AG04449 (cell line): ENCODE data around the gene SHISA5.
"Not testable (repeated sequence)": the region's sequence is repeated elsewhere in the genome, so short reads cannot be mapped to it uniquely, and the experiment has no call there.

Experiments used
- CTCF ChIA-PET: fragments of 350-600 bp; formaldehyde crosslinking; extraction: SDS; loops from one replicate; lab custom pipeline; 2021; ENCODE audit warnings: antibody characterized with exemption; lab: Yijun Ruan, JAX
- POLR2A ChIA-PET: fragments of 400-600, 350-600 bp; formaldehyde crosslinking; extraction: SDS; loops from one replicate; lab custom pipeline; 2020; ENCODE audit warnings: antibody characterized with exemption, inconsistent platforms; lab: Yijun Ruan, JAX
- DNase-seq: peaks from one replicate; pipeline ENCODE4 v3.0.0-alpha.2; 2010; ENCODE audit warnings: low read depth, low spot score
- H3K4me3 ChIP-seq: 2 replicates; pipeline ENCODE4 v1.5.1; 2011; ENCODE audit warnings: low read depth, mild to moderate bottlenecking, control low read depth, low read length
- TF ChIP-seq, protein P1 (sequence below): IDR thresholded peaks from one replicate; pipeline ENCODE4 v1.5.1; 2011; ENCODE audit warnings: mild to moderate bottlenecking, moderate library complexity, low read length, control low read depth, inconsistent platforms; ENCODE audit not compliant: insufficient read depth; ENCODE audit errors: missing control alignments

The SHISA5 gene

DNA sequence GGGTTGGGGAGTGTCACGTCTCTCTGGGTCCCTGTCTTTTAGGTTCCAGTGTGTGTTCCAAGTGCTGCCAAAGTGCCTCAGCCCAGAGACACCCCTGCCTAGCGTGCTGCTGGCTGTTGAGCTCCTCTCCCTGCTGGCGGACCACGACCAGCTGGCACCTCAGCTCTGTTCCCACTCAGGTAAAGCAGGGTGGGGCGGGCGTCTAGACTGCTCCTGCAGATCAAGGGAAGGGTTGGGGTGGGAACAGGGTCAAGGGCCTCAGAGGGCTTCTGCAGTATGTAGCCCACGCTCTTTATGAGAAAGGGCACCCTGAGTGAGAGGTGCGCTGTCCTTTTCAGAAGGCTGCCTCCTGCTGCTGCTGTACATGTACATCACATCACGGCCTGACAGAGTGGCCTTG lies 40.3 kb downstream of the SHISA5 start:
- POLR2A ChIA-PET = interaction anchor here (1.2 kb wide), 1 partner anchor 17 kb away, joined by 3 read pairs; the partner anchor contains the start of gene ATRIP
- TF ChIP-seq, protein P1, sequence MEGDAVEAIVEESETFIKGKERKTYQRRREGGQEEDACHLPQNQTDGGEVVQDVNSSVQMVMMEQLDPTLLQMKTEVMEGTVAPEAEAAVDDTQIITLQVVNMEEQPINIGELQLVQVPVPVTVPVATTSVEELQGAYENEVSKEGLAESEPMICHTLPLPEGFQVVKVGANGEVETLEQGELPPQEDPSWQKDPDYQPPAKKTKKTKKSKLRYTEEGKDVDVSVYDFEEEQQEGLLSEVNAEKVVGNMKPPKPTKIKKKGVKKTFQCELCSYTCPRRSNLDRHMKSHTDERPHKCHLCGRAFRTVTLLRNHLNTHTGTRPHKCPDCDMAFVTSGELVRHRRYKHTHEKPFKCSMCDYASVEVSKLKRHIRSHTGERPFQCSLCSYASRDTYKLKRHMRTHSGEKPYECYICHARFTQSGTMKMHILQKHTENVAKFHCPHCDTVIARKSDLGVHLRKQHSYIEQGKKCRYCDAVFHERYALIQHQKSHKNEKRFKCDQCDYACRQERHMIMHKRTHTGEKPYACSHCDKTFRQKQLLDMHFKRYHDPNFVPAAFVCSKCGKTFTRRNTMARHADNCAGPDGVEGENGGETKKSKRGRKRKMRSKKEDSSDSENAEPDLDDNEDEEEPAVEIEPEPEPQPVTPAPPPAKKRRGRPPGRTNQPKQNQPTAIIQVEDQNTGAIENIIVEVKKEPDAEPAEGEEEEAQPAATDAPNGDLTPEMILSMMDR = no peak
- no peak overlapping the region for H3K4me3 ChIP-seq
- CTCF ChIA-PET = interaction anchor here (0.8 to 12.0 kb wide), 10 partner anchors 10 to 199 kb away, joined by 3 to 106 read pairs (median 5); partner anchors contain the start of genes CELSR3, SLC26A6 and UCN2
- DNase-seq = no peak

DNA sequence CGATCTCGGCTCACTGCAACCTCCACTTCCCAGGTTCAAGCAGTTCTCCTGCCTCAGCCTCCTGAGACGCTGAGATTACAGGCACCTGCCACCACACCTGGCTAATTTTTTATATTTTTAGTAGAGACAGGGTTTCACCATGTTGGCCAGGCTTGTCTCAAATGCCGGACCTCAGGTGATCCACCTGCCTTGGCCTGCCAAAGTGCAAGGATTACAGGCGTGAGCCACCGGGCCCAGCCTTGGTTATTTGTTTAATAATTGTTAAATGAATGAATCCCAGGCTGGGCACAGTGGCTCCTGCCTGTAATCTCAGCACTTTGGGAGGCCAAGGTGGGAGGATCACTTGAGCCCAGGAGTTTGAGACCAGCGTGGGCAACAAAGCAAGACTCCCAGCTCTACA lies 42.2 kb downstream of the SHISA5 start:
- DNase-seq, H3K4me3 ChIP-seq, POLR2A ChIA-PET: not testable (repeated sequence)
- CTCF ChIA-PET = interaction anchor here (1.2 to 12.0 kb wide), 3 partner anchors 12 to 85 kb away, joined by 3 to 106 read pairs (median 3); no protein-coding TSS in a partner anchor

DNA sequence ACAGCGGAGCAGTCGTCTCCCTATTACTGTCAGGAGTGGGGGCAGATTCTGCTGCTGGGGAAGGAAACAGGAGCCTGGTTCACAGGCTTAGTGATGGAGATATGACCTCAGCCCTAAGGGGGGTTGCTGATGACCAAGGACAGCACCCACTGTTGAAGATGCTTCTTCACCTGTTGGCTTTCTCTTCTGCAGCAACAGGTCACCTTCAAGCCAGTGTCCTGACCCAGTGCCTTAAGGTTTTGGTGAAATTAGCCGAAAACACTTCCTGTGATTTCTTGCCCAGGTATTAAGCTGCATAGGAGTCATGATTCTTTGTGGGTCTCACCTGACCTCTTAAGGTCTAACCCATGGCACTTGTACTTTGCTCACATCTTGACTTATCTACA lies 43.5 kb downstream of the SHISA5 start:
- TF ChIP-seq, protein P1 = no peak
- ChIA-PET POLR2A (no interaction called here), CTCF (interaction anchor here (1.9 to 12.0 kb wide), 3 partner anchors 21 to 86 kb away, joined by 5 to 106 read pairs (median 6); partner anchors contain the start of genes CCDC51 and TMA7)
- no peak overlapping the region for H3K4me3 ChIP-seq
- DNase-seq = no peak

DNA sequence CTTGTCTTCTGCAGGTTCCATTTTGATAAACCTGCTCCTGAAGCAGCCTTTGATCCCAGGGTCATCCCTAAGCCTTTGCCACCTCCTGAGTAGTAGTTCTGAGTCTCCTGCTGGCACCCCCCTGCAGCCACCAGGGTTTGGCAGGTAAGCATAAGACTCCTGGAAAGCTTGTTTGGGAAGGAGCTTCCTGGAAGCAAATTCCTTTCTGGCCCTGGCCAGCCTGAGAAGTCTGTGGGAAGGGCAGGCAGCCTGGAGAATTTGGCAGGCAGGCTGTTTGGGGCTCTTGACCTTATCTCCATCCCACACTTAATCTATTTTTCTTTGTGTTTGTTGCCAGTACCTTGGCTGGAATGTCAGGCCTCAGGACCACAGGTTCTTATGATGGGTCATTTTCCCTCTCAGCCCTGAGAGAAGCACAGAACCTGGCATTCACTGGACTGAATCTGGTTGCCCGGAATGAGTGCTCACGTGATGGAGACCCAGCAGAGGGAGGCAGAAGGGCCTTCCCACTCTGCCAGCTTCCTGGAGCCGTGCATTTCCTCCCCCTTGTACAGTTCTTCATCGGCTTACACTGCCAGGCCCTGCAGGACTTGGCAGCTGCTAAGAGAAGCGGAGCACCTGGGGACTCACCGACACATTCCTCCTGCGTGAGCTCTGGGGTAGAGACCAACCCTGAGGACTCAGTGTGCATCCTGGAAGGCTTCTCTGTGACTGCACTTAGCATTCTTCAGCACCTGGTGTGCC lies 44.0 kb downstream of the SHISA5 start:
- ChIA-PET CTCF (interaction anchor here (1.9 to 12.0 kb wide), 4 partner anchors 14 to 87 kb away, joined by 5 to 106 read pairs (median 8); partner anchors contain the start of genes CCDC51 and TMA7), POLR2A (no interaction called here)
- DNase-seq = no peak
- no peak overlapping the region for H3K4me3 ChIP-seq
- TF ChIP-seq, protein P1 = no peak

DNA sequence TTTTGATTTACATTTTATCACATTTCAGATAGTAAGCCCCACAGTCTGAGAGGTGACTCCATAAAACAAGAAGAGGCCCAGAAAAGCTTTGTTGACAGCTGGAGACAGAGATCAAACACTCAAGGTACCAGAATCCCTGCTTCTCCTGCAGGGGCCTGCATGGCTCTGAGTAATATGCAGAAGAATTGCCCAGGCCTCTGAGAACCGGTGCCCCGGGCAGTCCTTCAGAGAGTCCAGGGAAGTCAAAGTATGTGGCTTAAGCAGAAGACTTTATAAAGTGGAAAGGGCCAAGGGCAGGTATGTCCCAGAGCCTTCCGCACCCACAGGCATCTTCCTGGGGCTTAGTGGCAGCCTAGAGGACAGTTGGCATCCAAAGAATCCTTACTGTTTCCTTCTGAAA lies 44.6 kb downstream of the SHISA5 start:
- ChIA-PET POLR2A (no interaction called here), CTCF (interaction anchor here (1.9 to 12.0 kb wide), 4 partner anchors 14 to 87 kb away, joined by 5 to 106 read pairs (median 8); partner anchors contain the start of genes CCDC51 and TMA7)
- no peak overlapping the region for H3K4me3 ChIP-seq
- DNase-seq = no peak
- TF ChIP-seq, protein P1 = no peak

DNA sequence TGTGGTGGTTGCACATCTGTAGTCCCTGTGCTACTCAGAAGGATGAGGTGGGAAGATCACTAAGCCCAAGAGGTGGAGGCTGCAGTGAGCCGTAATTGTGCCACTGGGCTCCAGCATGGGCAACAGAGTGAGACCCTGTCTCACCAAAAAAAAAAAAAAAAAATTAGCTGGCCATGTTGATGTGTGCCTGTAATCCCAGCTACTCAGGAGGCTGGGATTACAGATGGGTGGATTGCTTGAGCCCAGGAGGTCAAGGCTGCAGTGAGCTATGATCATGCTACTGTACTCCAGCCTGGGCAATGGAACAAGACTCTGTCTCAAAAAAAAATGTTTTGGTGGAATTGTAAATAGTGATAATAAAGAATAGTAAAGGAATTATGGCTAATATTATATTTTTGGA lies 47.5 kb downstream of the SHISA5 start:
- DNase-seq = no peak
- POLR2A ChIA-PET = no interaction called here
- CTCF ChIA-PET = interaction anchor here (5.6 kb wide), 1 partner anchor 20 kb away, joined by 32 read pairs; no protein-coding TSS in a partner anchor
- TF ChIP-seq, protein P1 = no peak
- H3K4me3 ChIP-seq = no peak overlapping the region
